Hippocampal formation (tissue), 2 donors: ENCODE data around the gene TMEM203.

Source experiments
- DNase-seq, 2 donors: peaks; one replicate each; lab custom pipeline; 2025; lab: John Stamatoyannopoulos, UW

Gene TMEM203

DNA sequence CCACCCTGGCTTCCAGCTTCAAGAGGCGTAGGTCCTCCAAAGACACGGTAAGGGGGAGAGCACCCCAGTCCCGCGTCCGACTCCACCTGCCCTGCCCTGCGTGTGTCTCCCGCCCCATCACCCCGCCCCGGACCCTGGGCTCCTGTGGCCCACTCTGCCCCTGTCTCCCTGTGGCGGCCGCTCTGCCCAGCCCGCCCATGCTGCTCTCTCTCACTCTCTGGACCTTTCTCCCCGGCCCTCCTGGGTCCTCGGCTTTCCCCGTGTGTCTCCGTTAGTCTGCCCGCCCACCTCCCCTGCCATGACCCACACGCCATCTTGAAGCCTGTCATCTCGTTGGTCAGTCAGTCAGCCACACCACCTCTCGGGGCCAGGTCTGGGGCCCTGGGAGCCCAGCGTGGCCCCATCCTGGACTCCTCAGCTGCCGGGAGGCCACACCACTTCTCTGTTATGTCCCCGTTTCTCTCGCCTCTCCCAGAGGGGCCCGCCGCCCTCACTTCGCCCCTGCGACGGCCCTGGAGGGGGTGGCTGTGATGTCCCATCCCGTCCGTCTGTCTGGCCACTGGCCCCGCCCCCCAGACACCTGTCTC lies 40.1 kb downstream of the TMEM203 start:
- no peak for DNase-seq

DNA sequence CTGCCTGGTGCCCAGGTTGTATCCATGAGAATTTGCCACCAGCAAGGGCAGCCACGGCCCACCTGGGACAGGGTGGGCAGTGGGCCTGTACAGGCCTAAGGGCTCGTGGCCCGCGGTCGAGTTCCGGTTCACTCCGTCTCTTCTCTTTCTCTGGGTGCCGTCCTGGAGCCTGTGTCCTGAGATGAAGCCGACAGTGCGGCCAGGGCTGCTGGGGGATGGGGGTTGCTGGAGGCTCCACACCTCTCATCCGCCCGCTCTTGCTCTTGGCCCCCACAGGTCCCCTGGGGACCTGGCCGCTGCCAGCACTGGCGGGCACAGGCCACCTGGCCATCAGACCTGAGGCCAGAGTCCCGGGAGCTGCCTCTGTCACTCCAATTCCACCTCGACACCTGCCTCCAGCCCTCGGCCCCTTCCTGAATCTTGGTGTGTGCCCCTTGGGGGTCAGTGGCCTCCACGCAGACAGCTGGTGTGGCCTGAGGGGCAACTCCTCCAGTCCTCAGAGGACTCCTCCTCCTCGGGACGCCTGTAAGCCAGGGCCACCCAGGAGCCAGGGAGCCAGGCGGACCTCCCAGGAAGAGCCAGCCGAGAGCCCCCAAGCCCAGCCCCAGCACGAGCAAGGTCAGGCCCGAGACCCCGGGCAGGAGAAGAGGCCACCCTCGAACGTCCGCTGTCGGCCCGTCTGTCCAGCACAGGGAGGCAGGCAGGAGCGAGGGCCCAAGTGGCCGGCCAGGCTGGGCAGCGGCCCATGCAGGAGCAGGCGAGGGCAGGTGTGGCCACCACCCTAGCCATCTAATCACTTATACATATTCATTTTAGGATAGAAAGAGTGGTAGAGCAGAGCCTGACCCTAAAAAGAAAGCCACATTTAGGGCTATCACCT lies 40.8 kb downstream of the TMEM203 start:
- DNase-seq = no peak

- DNase-seq = no peak
Observed at GRCh38 chr9:137163805-137164204, 41.6 kb downstream of the TMEM203 start.

DNA sequence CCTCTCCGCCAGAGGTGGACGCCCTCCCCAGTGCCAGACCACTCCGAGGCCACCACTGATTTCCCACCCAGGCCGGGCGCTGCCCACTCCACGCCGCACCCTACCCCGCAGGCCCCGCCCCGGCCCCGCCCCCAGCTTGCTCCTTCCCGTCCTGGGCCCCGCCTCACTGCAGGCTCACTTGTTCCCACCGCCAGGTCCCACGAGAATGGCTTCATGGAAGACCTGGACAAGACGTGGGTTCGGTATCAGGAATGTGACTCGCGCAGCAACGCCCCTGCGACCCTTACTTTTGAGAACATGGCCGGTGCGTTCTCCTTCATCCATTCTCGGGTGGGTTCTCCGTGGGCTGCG lies 42.1 kb downstream of the TMEM203 start:
- DNase-seq = no peak

- DNase-seq = no peak
Observed at GRCh38 chr9:137162505-137163364, 42.7 kb downstream of the TMEM203 start.

DNA sequence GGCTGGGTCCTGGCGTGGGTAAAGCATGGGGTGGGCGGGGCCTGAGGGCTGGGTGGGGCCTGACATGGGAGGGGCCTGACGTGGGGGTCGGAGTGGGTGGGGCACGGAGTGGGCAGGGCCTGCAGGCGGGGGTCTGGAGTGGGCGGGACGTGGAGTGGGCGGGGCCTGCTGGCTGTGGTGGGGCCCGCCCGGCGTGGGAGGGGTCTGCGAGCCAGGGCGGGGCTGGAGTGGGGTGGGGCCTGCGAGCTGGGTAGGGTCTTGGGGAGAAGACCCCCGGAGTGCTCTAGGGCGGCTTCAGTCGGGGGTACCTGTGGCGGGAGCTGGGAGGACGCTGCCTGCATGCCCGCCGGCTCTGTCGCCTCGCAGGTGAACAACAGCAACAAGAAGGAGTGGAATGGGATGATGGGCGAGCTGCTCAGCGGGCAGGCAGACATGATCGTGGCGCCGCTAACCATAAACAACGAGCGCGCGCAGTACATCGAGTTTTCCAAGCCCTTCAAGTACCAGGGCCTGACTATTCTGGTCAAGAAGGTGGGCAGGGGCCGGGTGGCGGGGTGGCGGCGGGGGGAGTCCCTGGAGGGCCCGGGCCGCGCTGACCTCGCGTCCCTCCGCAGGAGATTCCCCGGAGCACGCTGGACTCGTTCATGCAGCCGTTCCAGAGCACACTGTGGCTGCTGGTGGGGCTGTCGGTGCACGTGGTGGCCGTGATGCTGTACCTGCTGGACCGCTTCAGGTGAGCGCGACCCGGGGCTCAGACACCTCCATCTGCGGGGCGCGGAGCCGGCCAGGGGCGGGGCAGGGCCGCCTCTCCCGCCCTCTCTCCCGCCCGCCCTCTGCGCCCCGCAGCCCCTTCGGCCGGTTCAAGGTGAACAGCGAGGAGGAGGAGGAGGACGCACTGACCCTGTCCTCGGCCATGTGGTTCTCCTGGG lies 43.6 kb downstream of the TMEM203 start:
- no peak for DNase-seq

DNA sequence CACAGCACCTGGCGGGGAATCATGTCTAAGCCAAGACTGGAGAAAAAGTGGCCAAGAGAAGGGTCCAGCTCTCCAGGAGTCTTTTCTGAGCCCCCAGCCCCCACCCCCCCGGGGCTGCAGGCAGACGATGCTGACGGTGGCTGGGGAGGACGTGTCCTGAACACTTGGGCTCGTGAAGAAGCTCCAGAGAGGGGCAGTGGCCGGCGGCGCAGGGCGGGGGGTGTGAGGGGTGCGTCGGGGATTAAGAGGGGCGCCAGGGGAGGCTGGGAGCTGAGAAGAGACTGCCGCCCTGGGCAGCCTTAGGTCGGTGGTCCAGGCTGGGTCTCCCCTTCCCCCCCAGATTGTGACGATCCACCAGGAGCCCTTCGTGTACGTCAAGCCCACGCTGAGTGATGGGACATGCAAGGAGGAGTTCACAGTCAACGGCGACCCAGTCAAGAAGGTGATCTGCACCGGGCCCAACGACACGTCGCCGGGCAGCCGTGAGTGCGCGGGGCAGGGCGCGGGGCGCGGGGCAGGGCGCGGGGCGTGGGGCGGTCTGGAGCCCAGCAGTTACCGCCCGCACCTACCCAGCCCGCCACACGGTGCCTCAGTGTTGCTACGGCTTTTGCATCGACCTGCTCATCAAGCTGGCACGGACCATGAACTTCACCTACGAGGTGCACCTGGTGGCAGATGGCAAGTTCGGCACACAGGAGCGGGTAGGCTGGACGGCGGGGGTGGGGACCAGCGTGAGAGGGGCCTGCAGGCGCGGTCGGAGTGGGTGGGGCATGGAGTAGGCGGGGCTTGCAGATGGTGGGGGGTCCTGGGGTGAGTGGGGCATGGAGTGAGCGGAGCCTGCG lies 44.5 kb downstream of the TMEM203 start:
- DNase-seq = no peak

- no peak for DNase-seq
Observed at GRCh38 chr9:137160054-137160425, 45.4 kb downstream of the TMEM203 start.

DNA sequence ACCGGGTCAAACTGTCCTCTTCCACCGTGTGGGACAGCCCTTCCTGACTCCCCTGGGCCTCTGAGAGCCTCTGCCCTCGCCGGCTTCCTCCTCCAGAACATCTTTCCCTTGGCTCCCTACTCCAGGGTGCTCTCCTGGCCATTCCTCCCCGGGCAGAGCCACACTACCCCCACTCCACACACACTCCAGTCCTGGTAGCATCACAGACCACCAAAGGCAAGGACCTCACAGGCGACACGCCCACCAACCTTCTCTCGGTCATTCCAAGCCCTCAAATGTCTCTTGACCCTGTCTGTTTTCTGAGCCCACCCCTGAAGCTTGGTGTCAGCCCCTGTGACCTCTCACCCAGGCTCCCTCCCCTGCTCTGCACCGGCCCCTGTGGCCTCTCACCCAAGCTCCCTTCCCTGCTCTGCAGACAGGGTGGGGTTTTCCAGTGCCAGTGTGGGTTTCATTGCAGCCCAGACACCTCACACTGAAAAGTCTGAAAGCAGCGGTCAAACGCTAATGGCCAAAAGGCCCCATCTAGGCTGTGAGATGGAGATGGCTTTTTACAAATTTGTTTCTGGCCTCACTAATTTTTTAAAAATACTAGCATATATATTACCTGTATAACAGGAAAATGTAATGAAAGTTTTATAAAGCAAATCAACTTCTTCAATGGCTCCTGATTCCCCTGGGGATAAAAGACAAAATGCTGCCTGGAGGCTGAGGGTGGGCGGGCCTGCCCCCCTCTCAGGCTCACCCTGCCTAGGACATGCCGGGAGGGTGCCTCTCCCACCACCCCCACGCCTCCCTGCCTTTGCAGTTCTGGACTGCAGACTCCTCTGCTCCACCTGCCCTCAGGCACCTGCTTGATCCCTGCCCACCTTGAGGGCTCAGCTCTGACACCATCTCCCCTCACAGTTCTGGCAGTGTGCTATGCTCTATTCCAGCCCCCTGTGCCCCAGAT lies 46.1 kb downstream of the TMEM203 start:
- DNase-seq = no peak

DNA sequence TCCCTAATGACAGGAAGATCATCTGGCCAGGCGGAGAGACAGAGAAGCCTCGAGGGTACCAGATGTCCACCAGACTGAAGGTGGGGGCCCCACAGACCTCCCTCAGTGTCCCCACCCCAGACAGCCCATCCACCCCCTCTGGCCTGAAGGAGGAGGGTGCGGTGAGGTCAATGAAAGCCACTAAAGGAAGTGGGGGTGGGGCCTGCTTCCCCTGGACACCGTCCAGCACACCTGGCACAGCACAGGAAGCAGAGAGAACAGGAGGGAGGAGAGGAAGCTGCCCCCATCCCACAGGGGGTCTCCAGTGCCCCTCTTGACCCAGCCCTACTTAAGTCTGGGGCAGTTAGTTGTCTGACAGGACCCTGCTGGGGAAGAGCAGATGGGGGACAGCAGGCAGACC lies 46.8 kb downstream of the TMEM203 start:
- no peak for DNase-seq

DNA sequence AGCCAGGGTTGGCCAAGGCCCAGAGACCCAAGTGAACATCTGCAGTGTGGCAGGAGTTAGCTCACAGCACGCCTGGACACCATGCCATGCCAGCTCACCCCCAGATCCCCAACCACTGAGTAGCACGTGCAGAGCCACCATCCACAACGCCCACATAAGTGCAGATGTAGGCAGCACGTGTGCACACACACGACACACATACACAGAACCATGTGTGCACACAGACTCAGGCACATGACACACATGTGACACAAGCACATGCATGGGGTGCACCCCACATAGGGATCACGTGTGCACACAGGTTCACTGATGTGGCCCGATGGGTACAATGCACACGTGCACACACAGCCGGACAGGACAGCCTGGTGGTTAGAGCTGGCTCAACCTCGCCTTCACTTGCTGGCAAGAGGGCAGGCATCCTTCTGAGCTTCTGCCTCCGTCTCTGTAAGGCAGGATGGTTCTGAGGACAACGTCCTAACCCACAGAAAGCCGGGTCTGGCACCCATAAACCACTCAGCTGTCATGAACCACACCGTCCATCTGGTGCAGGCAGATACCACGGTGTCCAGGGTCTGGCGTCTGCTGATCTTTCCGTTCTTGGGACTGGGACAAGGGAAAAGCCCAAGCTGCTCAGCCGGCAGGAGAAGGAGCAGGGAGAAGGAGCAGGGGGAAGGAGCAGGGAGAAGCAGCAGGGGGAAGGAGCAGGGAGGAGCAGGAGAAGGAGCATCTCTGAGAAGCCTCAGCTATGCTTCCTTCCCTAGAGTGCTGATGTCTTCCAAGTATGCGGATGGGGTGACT lies 47.6 kb downstream of the TMEM203 start:
- DNase-seq = no peak

DNA sequence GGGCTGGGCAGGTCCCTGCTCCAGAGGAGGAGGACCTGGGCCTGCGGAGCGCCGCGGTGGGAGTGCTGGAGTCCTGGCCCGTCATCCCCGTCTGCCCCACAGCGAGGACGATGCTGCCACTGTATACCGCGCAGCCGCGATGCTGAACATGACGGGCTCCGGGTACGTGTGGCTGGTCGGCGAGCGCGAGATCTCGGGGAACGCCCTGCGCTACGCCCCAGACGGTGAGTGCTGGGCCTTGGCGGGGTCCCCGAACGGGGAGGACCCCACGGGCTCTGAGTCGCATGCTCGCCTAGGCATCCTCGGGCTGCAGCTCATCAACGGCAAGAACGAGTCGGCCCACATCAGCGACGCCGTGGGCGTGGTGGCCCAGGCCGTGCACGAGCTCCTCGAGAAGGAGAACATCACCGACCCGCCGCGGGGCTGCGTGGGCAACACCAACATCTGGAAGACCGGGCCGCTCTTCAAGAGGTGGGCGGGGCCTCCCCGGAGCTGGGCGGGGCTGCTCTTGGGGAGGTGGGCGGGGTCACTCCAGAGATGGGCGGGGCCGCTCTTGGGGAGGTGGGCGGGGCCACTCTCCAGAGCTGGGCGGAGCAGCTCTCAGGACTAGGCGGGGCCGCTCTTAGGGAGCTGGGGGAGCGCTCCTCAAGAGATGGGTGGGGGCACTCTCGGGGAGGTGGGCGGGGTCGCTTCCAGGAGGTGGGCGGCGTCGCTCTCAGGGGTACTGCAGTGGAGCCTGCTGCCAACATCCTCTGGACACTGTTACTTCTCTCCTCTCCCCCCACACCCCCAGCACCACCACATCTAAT lies 48.7 kb downstream of the TMEM203 start:
- no peak for DNase-seq
